EL (cell line): ENCODE data around the gene CREBL2.
A peak's percentile ranks its signal among the peaks of the same experiment; 100 is the strongest.
"Not testable (repeated sequence)": the region's sequence is repeated elsewhere in the genome, so short reads cannot be mapped to it uniquely, and the experiment has no call there.

ENCODE experiments used
- DNase-seq: peaks from one replicate; pipeline ENCODE4 v3.0.0-alpha.2; 2016

CREBL2 gene

DNA sequence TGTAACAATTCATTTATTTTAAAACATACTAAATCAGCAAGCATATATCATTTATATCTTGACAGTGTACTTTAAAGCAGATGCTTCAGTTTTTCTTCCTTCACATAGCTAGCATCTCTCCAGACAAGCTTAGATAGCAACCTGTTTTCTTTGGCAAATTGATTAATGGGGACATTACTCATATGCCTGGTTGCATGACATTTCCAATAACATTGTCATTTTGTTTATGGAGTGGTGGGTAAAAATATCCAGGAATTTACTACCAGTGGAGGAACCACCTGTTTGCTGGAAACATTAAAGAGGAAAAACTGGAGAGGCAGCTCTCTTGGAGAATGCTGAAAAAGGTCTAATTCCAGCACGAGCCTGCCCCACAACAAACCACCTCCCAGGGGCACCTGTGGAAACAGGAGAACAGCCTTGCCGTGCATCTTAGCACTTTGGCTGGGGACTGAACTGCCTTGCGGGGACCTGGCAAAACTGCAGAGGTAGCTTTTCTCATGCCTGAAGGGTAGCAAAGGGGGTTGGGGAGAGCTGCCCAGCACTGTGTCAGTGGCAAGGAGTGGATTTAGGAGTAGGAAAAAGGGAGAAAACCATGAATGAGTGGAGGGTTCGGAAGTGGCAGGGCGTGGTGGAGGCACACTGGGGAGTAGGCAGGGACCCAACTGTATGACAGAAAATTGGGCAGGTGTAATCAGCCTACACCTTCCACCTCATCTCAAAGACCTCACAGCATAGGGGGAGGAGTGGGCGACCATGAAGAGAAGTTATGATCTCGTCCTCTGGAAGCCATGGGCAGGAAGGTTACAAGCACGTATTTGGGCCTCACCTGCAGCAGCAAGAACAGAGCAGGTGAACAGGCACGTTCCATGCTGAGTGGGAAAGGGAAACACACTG, 11.7 kb upstream of the CREBL2 start:
- DNase-seq: no peak

DNA sequence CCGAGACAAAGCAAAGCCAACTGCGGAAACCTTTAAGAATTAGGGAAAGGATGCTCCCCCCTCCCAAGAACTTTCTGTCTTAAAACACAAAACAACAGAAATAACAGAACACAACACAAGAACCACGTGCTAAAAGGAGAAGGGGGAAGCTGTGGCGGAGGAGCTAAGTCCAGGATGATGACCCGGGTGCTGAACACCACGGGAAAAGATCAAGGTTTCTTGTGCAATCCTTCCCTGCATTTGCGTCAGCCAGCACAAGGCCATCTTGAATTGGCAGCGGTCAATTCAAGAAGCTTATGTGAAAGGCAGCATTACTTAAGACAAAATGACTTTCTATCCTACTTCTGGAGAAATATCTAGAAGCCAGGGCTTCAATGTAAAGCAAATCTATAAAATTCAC, 11.0 kb upstream of the CREBL2 start:
- DNase-seq: no peak

DNA sequence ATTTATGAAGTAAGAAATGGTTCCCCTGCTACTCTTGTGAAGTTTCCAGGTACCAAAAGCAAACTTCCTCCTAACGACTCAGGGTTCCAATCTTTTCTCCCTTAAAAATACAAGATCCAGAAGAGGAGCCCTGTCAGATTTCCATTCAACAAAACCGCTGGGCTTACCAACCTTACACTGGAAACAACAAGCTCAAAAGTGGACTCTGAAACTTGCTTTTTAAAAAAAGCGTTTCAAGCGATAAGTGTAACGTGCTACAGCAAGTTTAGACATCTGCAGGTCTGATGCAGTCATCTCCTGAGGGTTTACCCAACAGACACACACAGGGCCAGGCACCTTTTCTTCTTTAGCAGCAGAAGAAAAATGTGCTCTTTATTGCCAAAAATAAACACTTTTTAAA, 6.9 kb upstream of the CREBL2 start:
- no peak for DNase-seq

DNA sequence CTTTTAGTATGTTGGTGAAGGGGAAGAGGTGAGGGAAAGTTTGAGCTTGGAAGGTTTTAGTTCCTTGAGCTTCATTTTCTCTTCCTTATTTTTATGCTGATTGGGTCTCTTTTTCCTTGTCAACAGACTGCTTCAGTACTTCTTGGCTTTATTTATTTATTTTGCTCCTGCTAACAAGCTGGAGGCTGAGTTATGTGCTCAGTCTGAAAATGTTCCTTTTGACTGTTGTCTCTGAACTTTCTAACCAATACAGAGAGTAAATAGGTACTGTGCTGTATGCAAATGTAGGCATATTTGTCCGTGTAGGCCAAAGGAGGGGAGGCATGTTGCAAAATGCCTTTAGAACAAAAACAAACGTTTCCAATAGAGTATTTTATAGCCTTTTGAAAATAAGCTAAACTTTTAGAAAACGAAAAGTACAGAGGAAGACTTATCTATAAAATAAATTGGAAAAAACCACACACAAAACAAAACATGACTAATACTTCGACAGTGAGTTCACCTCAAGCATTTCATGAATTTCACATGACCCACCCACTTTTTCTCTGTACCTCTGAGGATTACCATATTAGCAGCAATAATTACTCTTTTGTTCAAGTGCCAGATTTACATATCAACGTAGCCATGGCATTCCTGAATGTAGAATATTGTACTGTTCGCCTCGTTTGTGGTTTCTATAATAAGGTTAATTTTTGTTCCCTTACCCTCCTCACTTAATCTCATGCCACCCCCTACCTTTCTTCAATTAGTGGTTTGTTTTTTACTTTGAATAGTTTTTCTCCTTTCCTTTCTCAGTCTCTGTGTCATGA, 4.7 kb upstream of the CREBL2 start:
- DNase-seq: peak; percentile 69

DNA sequence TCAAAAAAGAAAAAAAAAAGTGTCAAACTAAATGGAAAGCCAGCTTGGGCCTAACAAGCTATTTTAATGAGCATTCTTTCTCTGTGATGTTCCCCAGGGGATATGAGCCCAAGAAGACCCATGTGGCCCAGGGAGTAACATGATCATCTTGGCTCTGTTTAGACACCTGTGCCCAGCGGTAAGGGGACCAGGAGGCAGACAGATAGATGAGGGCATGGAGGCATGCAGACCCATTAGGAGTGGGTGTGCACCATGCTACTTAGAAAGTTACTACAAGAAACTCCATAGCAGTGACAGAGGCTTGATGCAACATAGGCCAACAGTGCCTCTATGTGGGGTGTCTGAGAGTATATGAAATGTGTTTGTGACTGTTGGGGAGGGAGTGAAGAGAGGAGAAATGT, 3.1 kb upstream of the CREBL2 start:
- DNase-seq: peak; percentile 22

DNA sequence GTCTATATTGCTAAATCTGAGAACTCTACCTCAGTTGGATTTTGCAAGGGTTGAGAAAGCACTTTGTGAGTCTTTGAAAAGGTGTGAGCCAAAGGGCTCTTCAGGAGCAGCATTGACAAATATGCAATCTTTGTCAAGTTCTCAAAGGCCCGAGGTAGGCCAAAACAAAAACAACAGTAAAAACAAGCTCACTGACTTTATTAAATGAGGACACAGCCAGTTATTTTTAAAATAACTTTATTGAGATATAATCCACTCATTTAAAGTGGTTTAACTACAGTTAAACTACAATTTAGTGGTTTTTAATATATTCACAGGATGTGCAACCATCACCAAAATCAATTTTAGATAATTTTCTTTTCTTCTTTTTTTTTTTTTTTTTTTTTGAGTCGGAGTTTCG, 2.0 kb upstream of the CREBL2 start:
- DNase-seq: no peak

DNA sequence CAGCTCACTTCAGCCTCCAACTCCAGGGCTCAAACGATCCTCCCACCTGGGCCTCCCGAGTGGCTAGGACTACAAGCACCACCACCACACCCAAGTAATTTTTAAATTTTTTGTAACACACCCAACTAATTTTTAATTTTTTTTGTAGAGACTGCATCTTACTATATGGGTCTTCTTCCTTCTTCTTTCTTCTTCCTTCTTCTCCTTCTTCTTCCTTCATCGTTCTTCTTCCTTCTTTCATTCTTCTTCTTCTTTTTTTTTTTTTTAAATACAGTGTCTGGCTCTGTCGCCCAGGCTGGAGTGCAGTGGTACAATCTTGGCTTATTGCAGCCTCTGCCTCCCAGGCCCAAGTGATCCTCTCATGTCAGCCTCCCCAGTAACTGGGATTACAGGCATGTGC, 965 bp upstream of the CREBL2 start:
- DNase-seq: no peak

DNA sequence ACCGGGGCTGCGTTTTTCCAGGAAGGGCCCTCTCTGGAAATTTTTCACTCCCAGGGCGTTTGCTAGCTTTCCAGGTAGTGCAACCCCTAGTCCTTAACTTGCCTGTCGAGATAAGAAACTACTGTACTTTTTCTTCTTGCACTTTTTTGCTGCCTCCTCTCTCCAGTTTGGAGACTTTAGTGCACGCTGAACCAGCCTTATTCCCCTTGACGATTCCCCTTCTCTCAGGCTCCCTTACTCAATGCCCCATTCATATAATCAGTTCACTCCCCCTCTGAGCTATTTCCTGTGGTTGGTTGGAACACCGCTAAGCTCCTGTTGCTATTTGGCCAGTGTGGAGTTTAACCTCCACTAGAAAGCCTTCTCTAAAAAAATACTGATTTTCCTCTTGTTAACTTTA, 682 bp downstream of the CREBL2 start:
- DNase-seq: peak; percentile 64

DNA sequence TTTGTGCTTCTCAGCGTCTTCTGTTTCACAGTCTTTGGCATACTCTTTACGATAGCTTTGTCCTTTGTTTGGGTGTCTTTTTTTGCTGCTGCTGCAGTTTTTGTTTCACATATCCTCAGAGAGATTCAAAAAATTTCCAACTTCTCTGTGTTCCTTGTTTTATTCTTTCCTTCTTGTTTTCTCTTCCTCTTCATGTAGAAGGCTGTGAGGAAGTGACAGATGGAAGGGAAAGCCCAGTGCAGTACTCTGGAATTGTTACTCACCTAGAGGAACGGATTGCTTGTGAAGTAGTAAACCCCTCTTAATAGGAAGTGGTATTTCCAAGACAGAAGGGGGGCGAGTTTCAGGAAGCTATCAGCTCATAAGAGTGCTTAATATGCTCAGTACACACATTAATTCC, 1.7 kb downstream of the CREBL2 start:
- no peak for DNase-seq

DNA sequence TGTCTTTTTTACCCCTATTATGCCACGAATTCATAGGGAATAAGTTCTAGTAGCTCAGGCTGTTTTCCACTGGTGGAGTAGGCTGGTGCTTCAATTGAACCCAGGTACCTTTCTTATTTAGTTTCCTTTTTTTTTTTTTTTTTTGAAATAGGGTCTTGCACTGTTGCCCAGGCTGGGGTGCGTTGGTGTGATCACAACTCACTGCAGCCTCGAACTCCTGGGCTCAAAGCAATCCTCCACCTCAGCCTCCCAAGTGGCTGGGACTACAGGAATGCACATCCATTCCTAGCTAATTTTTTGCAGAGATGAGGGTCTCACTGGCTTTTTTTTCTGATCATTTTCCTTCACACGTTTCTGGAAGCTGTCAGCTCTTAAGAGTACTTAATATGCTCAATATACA, 2.7 kb downstream of the CREBL2 start:
- DNase-seq: no peak

DNA sequence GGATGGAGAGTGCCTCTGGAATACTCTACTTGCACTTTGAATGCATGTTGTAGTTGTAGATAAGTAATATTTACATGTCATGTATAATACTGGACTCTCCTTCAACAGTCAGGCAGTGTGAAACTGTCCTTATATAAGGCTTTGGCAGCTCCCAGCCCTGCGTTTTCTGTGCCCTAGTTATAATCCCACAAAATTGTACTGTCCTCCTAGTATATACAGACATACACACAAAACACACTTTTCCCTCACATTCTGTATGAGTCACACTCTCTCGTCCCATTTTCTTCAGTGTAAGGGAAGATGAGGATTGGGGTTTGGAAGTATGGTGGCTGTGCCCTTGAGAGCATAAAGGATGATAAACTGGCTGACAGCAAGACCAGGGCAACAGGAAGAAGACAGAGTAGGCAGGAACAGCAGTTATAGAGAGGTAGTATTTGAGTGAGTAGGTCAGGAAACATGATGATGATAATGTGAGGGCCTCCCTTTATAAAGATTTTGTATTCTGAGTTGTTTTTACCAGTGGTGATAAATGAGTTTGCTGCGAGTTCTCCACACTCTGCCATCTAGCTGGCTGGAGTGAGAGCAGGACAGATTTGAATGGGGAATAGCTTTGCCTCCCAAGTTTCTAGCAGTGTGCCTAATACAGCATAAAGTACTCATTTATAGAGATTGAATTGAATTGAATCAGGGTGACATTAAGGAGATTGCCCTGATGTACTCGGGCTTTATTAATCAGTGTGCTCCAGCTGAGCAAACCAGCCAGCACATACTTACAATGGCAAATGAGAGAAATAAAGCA, 5.0 kb downstream of the CREBL2 start:
- DNase-seq: no peak

DNA sequence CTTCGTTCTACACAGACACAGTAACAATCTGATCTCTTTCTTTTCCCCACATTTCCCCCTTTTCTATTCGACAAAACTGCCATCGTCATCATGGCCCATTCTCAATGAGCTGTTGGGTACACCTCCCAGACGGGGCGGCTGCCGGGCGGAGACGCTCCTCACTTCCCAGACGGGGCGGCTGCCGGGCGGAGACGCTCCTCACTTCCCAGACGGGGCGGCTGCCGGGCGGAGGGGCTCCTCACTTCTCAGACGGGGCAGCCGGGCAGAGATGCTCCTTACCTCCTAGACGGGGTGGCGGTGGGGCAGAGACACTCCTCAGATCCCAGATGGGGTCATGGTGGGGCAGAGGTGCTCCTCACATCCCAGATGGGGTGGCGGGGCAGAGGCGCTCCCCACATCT, 6.4 kb downstream of the CREBL2 start:
- DNase-seq: not testable (repeated sequence)

DNA sequence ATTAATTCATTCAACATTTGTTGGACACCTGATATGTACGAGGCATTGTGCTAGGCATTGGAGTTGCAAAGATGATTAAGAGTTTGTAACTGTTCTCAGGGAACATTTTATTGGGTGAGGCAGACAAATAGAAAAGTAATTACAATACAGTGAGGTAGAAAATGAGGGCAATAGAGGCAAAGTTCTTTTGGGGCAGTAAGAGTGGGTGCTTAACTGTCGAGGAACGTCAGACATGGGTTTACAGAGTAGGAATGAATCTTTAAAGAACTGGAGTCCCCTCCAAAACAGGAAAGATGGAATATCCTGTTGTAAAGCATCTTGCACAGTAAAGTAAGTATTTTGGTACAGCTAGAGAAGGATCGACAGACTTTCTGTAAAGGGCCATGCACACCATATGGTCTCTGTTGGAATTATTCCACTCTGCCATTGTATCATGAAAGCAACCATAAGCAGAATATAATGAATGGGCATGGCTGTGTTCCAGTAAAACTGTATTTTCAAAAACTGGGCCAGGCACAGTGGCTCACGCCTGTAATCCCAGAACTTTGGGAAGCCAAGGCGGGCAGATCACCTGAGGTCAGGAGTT, 9.1 kb downstream of the CREBL2 start:
- no peak for DNase-seq

DNA sequence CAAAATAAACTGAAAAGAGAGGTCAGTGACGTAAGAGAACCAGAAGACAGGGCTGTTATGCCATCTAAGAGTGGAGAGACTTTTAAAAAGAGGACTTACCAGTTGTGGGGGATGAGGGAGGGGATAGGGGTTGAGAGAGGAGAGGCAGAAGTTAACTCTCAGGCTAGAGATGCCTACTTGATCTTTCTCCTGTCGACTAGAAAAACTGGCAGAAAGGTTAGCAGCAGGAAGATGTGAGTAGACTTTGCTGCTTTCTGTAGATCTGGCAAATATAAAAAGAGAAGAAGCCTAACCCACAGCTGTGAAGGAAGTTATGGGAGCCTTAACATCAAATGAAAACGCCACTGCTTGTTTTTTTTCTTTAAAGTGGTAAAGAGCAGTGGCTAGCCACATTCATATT, 10.7 kb downstream of the CREBL2 start:
- DNase-seq: no peak

DNA sequence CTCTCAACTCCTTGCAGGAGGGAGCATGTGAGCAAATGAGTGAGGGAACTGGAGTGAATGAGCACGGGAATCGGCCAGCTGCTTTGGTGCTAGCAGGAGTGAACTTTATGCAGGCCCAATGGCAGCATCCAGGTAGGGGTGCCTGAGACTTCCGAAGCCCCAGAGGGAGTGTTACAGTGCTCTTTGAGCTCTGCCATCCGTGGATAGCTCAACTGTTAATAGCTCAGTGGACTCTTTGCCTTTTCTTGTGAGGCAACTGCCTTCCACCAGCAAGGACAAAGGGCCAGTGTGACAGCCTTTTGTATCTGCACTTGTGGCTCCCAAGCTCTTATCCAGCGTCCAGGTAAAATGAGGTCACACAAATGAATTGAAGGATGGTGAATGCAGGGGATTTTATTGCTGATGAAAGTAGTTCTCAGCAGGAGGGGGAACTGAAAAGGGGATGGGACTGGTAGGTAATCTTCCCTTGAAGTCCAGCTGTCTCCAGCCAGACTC, 12.9 kb downstream of the CREBL2 start:
- DNase-seq: no peak

DNA sequence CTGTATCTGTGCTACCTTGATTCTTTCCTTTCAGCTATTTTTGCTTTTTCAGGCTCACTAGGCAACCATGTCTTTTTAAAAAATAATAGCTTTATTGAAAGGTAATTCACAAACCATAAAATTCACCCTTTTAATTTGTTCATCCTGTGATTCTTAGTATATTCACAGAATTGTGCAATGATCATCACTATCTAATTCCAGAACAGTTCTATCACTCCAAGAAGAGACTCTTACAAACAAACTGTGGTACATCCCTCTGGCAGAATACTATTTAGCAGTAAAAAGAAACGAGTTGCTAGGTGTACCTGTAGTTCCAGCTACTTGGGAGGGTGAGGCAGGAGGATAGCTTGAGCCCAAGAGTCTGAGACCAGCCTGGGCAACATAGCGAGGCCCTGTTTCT, 14.8 kb downstream of the CREBL2 start:
- no peak for DNase-seq

DNA sequence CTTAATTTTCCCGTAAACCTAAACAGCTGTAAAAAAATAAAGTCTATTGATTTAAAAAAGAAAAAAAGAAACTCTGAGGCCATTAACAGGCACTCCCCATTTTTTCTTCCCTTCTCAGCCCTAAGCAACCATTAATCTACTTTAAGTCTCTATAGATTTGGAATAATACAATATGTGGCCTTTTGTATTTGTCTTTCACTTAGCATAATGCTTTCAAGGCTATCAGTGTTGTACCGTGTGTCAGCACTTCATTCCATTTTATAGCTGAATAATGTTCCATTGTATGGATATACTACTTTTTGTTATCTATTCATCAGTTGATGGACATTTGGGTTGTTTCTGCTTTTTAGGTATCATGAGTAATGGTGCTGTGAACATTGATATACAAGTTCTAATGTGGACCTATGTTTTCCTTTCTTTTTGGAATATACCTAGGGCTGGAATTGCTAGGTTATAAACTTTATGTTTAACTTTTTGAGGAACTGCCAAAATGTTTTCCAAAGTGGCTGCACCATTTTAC, 15.7 kb downstream of the CREBL2 start:
- no peak for DNase-seq

DNA sequence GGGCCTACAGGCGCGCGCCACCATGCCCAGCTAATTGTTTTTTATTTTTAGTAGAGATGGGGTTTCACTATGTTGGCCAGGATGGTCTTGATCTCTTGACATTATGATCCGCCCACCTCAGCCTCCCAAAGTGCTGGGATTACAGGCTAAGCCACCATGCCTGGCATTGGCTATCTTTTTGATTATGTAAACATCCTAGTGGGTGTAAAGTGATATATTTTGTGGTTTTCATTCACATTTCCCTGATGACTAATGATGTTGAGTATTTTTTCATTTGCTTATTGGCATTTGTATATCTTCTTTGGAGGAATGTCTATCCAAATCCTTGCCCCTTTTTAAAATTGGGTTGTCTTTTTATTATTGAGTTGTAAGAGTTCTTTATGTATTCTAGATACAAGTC, 16.3 kb downstream of the CREBL2 start:
- peak; percentile 65 for DNase-seq

DNA sequence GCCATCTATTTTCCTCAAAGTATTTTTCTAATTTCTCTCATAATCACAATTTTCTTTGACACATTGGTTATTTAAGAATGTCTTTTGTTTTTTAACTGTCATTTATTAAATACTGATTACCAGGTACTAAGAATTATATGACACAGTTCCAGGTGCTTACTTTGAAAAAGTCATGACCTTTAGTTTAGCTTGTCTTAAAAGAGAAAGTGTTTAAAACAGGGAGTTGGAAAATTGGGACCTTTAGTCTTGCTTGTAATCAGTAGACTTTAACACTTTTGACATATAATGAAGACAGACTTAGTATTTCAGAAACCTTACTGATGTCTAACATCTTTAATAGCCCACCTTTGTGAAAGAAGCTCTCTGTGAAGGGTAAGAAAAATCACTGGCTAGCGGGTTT, 19.2 kb downstream of the CREBL2 start:
- DNase-seq: no peak

DNA sequence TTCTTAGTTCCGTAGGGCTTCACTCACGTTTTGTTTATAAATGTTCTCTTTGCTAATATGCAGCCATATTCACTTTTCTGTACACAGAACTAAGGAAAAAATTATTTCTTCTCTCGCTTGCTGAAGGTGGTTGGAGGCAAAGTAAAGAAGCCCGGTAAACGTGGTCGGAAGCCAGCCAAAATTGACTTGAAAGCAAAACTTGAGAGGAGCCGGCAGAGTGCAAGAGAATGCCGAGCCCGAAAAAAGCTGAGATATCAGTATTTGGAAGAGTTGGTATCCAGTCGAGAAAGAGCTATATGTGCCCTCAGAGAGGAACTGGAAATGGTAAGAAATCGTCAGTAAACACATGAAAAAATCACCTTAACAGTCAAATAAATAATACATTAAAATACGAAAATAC, 24.0 kb downstream of the CREBL2 start:
- DNase-seq: no peak

DNA sequence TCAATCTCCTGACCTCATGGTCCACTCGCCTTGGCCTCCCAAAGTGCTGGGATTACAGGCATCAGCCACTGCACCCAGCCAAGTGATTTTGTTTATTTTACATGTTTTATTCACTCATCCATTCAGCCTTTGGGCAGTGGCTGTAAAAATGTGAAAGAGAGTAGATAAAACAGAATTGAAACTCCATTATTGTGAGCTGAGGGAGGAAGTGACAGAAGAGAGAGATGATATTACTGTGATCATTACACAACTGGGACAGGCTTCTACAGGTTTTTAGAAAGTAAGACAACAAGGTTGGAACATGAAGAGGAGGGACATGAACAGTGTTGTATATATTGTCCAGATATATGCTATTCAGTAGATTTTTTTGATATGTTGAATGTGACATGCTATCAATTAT, 25.0 kb downstream of the CREBL2 start:
- DNase-seq: no peak

DNA sequence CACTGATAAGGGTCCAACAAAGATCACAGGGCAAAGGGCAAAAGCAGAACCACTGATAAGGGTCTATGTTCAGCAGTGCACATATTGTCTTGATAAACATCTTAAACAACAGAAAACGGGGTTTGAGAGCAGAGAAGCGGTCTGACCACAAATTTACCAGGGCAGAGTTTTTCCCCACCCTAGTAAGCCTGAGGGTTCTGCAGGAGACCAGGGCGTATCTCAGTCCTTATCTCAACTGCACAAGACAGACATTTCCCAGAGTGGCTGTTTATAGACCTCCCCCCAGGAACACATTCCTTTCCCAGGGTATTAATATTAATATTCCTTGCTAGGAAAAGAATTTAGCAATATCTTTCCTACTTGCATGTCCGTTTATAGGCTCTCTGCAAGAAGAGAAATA, 28.3 kb downstream of the CREBL2 start:
- not testable (repeated sequence) for DNase-seq

DNA sequence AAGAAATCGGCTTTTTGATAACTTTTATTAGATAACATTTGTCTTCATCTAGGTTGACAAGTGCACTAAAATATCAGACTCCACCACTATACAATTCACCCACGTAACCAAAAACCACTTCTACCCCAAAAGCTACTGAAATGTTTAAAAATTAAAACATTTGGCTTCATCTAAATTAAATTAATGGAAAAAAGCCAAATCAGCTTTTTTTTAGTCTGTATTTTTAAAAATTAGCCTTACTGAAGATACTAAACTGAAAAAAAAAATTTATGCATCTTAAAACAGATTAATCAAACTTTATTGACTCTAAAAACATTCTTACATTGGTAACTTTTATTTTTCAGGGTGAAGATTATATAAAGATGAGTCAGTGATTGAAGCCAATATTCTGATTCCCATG, 30.0 kb downstream of the CREBL2 start:
- DNase-seq: no peak
